GM12878 (cell line): ENCODE data around the gene GAREM2. TPM values are rescaled to one million over a fixed set of nuclear protein-coding genes. Genes with fewer than 3 reads are reported as not detected.
A peak's percentile ranks its signal among the peaks of the same experiment; 100 is the strongest.

Experiments used
- ATF2 ChIP-seq: IDR thresholded peaks from 2 replicates; pipeline ENCODE4 v1.6.1; 2012; ENCODE audit warnings: low read length, inconsistent platforms
- BACH1 ChIP-seq: fragments of 450-650 bp; IDR thresholded peaks from 2 replicates; pipeline ENCODE4 v1.6.1; 2017; ENCODE audit warnings: mild to moderate bottlenecking, borderline replicate concordance
- CHD1 ChIP-seq: IDR thresholded peaks from 2 replicates; pipeline ENCODE4 v1.6.1; 2012; ENCODE audit warnings: low read depth, low read length, improper control_type of control experiment
- CUX1 ChIP-seq: IDR thresholded peaks from 2 replicates; pipeline ENCODE4 v1.6.1; 2012; ENCODE audit warnings: improper control_type of control experiment, low read depth, low read length; ENCODE audit not compliant: insufficient replicate concordance
- E2F8 ChIP-seq: fragments of 450-650 bp; IDR thresholded peaks from 2 replicates; pipeline ENCODE4 v1.6.1; 2018; ENCODE audit warnings: mild to moderate bottlenecking, low read depth, moderate library complexity; ENCODE audit not compliant: partially characterized antibody
- HDAC2 ChIP-seq: fragments of 200-600 bp; sonication (generic); IDR thresholded peaks from 2 replicates; pipeline ENCODE4 v1.6.1; 2017
- PAX5 ChIP-seq: IDR thresholded peaks from 2 replicates; pipeline ENCODE4 v1.6.1; 2011; ENCODE audit warnings: low read depth, low read length, borderline replicate concordance
- PRDM15 ChIP-seq: fragments of 450-650 bp; formaldehyde crosslinking; IDR thresholded peaks from 2 replicates; pipeline ENCODE4 v1.4.0; 2020; ENCODE audit warnings: mild to moderate bottlenecking, moderate library complexity
- SMAD1 ChIP-seq: fragments of 450-650 bp; IDR thresholded peaks from 2 replicates; pipeline ENCODE4 v1.6.1; 2018; ENCODE audit warnings: mild to moderate bottlenecking, low read depth; ENCODE audit not compliant: partially characterized antibody
- SMARCA5 ChIP-seq: fragments of 450-650 bp; IDR thresholded peaks from 2 replicates; pipeline ENCODE4 v1.6.1; 2017; ENCODE audit warnings: mild to moderate bottlenecking
- ZNF217 ChIP-seq: fragments of 450-650 bp; IDR thresholded peaks from 2 replicates; pipeline ENCODE4 v1.6.1; 2017; ENCODE audit warnings: antibody characterized with exemption, mild to moderate bottlenecking
- polyA plus RNA-seq, 11 experiments: library from polyadenylated mRNA; depleted of rRNA in 4 of 11; unstranded in 6 of 11; stranded (reverse) in 5 of 11; fragments of >200 nt; fragmentation: Nextera tagmentation in 4 of 11; fragmentation: Illumina TruSeq in 1 of 11; extraction: Ambion mirVana in 4 of 11; extraction: Trizol in 1 of 11; gene quantifications; 1 replicate in 1 of 11; 2 replicates in 10 of 11; pipeline versions ENCODE4 v1.2.1 to v1.2.3, GENCODE V29; 2011 to 2016; ENCODE audit warnings: inconsistent platforms in 2 of 11, missing spikeins in 2 of 11, low read depth in 1 of 11
- total RNA-seq, 4 experiments: library from RNA; depleted of rRNA in 3 of 4; stranded (reverse); fragments of >200 nt in 3 of 4; fragmentation: Illumina TruSeq in 1 of 4; extraction: Trizol in 1 of 4; gene quantifications; 2 replicates each; pipeline versions ENCODE4 v1.2.1 to v1.2.3, GENCODE V29; 2013 to 2021

GAREM2 gene
- total and polyA plus RNA-seq, 10 of the 15 experiments (the other 5 are each of a cell fraction or from before 2014, with no cell fraction given) = 0.06 to 1.4 (median 0.44) TPM

- TF ChIP-seq ATF2 (0 out of 2 replicates have a peak, but pooled peaks have one; percentile 29), PAX5 (no peak), SMAD1 (peak; percentile 95), PRDM15 (CRISPR knock-in tag) (no peak), CUX1 (no peak), ZNF217 (0 out of 2 replicates have a peak, but pooled peaks have one; percentile 21), CHD1 (no peak), E2F8 (no peak), SMARCA5 (no peak), HDAC2 (no peak), BACH1 (0 out of 2 replicates have a peak, but pooled peaks have one; percentile 50)
Measured at GRCh38 chr2:26196683-26197418, 24.0 kb downstream of the GAREM2 start (continued).
